ENCODE data around the gene ZNF398.

ZNF398 gene

DNA sequence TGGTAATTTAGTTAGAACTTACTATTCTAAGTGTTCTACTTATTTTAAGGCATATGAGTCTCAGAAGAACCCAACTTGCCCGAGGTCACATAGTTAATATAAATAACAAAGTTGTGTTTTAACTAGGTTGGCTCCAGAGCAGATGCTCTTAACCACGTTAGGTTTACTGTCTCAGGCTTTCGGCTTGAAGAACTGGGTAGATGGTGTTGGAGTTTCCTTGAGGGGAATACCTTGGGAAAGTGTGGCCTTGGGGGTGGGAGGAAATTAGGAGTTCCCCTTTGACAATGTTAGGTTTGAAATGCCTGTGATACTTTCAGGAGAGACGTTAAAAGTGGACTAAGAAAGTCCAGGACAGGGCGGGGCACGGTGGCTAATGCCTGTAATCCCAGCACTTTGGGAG, 9.6 kb downstream of the ZNF398 start:
- no peaks in the 10 kb centered on the region for H3K9me3 ChIP-seq (ENCODE audit: control insufficient read depth, insufficient read depth, low read length)
- H3K4me3 ChIP-seq (ENCODE audit: low read depth, low read length): no peak overlapping the region
- no peaks in the 10 kb centered on the region for H3K27me3 ChIP-seq (ENCODE audit: control insufficient read depth, insufficient read depth, low read length)
- no peaks in the 10 kb centered on the region for H3K4me1 ChIP-seq (ENCODE audit: control insufficient read depth, insufficient read depth, low read length)
- H3K36me3 ChIP-seq (ENCODE audit: control insufficient read depth, insufficient read depth, low read length): peaks cover 43% of the 10 kb centered on the region
- H3K9ac ChIP-seq (ENCODE audit: low read depth, low read length): no peak overlapping the region

DNA sequence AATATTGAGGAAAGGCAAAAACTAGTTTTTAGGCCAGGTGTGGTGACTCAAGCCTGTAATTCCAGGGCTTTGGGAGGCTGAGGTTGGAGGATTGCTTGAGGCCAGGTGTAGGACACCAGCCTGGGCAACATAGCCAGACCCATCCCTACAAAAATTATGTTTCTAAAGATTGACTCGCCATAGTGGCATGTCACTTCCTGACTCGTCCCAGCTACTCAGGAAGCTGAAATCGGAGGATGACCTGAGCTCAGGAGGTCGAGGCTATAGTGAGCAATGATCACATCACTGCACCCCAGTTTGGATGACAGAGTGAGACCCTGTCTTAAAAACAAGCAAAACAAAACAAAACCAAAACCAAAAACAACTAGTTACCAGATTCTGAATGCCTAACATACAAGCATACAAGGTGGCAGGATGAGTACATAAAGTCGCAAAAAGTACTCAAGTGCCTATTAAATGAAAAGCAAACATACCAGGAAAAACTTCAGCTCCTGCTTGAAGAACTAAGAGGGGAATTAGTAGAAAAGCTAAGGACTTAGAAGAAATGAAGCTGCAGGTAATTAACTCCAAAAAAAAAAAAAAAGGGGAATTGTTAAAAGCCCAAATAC, 14.1 kb downstream of the ZNF398 start:
- H3K4me1 ChIP-seq (ENCODE audit: control insufficient read depth, insufficient read depth, low read length): no peaks in the 10 kb centered on the region
- peaks cover 36% of the 10 kb centered on the region for H3K36me3 ChIP-seq (ENCODE audit: control insufficient read depth, insufficient read depth, low read length)

DNA sequence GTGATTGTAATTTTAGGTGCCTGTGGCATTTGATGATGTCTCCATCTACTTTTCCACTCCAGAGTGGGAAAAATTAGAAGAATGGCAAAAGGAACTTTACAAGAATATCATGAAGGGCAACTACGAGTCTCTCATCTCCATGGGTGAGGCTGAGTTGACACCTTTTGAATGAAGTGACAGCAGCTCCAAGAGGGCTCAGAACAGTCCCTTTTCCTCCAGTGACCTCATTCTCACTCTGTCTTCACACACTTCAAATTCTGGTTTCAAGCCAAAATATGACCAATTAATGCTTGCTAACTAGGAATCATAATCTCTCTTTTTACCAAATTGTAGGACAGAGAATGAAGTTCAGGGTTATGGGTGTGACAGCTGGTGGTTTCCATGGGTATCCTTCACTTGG, 18.9 kb downstream of the ZNF398 start:
- Histone ChIP-seq H3K9ac (ENCODE audit: low read depth, low read length) (no peak overlapping the region), H3K27me3 (ENCODE audit: control insufficient read depth, insufficient read depth, low read length) (no peaks in the 10 kb centered on the region), H3K9me3 (ENCODE audit: control insufficient read depth, insufficient read depth, low read length) (no peaks in the 10 kb centered on the region), H3K4me1 (ENCODE audit: control insufficient read depth, insufficient read depth, low read length) (no peaks in the 10 kb centered on the region), H3K36me3 (ENCODE audit: control insufficient read depth, insufficient read depth, low read length) (peaks cover 45% of the 10 kb centered on the region), H3K4me3 (ENCODE audit: low read depth, low read length) (no peak overlapping the region)

More for the DNA sequence above, 14.1 kb downstream of the ZNF398 start:
- Histone ChIP-seq H3K4me3 (ENCODE audit: low read depth, low read length) (no peak overlapping the region), H3K9ac (ENCODE audit: low read depth, low read length) (no peak overlapping the region), H3K27me3 (ENCODE audit: control insufficient read depth, insufficient read depth, low read length) (no peaks in the 10 kb centered on the region), H3K9me3 (ENCODE audit: control insufficient read depth, insufficient read depth, low read length) (no peaks in the 10 kb centered on the region)

DNA sequence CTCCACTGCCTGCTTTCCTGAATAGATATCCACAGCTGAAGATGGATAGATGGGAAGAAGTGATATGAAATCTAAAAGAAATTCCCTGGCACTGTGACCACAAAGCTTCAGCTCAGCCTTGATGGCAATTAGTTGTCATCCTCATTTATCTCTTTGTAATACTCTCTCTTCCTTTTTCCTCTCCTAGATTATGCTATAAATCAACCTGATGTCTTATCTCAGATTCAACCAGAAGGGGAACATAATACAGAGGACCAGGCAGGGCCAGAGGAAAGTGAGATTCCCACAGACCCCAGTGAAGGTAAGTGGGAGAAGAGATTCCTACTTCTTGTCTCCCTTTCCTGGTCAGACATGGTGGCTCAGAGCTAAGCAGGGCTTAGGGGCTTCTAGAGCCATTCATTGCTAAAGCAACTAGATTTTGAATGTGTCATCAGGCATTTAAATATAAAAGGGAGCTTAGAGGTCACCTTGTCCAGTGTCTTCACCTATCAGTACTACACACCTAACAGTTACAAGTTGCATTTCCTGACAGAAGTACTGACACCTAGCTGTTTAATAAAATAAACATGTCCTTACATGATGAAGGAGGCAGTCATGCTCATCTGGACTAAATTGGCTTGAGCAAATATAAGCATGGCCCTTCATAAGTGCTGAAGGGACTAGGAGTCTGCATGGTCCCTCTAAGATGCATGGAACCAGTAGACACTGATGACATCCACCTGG, 19.5 kb downstream of the ZNF398 start:
- no peak overlapping the region for H3K4me3 ChIP-seq (ENCODE audit: low read depth, low read length)
- H3K9me3 ChIP-seq (ENCODE audit: control insufficient read depth, insufficient read depth, low read length): no peaks in the 10 kb centered on the region
- H3K36me3 ChIP-seq (ENCODE audit: control insufficient read depth, insufficient read depth, low read length): peaks cover 44% of the 10 kb centered on the region
- H3K4me1 ChIP-seq (ENCODE audit: control insufficient read depth, insufficient read depth, low read length): no peaks in the 10 kb centered on the region
- no peaks in the 10 kb centered on the region for H3K27me3 ChIP-seq (ENCODE audit: control insufficient read depth, insufficient read depth, low read length)
- H3K9ac ChIP-seq (ENCODE audit: low read depth, low read length): no peak overlapping the region

DNA sequence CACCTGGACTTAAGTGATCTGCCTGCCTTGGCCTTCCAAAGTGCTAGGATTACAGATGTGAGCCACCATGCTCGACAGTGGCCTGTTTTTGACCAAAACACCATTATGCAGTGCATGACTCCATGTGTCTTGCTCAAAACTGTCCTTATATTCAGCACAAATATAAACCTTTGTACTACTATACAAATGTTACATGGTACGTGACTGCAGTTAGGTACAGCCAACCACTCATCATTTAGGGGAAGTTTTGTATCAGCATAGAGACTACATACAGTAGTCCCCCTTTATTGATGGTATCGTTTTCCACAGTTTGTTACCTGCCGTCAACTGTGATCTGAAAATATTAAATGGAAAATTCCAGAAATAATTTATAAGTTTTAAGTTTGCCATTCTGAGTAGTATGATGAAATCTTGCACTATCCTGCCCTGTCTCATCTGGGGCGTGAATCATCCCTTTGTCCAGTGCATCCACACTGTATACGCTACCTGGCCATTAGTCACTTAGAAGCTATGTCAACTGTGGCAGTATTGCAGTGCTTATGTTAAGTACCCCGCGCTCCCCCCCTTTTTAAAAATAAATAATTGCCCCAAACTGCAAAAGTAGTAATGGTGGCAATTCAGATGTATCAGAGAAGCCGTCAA, 24.8 kb downstream of the ZNF398 start:
- Histone ChIP-seq H3K4me1 (ENCODE audit: control insufficient read depth, insufficient read depth, low read length) (no peaks in the 10 kb centered on the region), H3K27me3 (ENCODE audit: control insufficient read depth, insufficient read depth, low read length) (no peaks in the 10 kb centered on the region), H3K9me3 (ENCODE audit: control insufficient read depth, insufficient read depth, low read length) (no peaks in the 10 kb centered on the region), H3K36me3 (ENCODE audit: control insufficient read depth, insufficient read depth, low read length) (peaks cover 53% of the 10 kb centered on the region), H3K9ac (ENCODE audit: low read depth, low read length) (no peak overlapping the region), H3K4me3 (ENCODE audit: low read depth, low read length) (no peak overlapping the region)

DNA sequence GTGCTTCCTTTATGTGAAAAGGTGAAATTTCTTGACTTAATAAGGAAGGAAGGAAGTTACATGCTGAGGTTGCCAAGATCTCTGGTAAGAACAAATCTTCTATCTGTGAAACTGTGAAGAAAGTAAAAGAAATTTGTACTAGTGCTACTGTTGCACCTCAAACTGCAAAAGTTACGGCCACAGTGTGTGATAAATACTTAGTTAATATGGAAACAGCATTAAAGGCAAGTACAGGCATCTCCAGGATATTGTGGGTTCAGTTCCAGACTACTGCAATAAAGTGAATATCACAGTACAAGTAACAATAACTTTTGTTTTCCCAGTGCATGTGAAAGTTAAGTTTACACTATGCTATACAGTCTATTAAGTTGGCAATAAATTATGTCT, 25.3 kb downstream of the ZNF398 start:
- H3K4me3 ChIP-seq (ENCODE audit: low read depth, low read length): no peak overlapping the region
- no peaks in the 10 kb centered on the region for H3K27me3 ChIP-seq (ENCODE audit: control insufficient read depth, insufficient read depth, low read length)
- H3K9me3 ChIP-seq (ENCODE audit: control insufficient read depth, insufficient read depth, low read length): no peaks in the 10 kb centered on the region
- peaks cover 54% of the 10 kb centered on the region for H3K36me3 ChIP-seq (ENCODE audit: control insufficient read depth, insufficient read depth, low read length)
- H3K4me1 ChIP-seq (ENCODE audit: control insufficient read depth, insufficient read depth, low read length): no peaks in the 10 kb centered on the region
- no peak overlapping the region for H3K9ac ChIP-seq (ENCODE audit: low read depth, low read length)

DNA sequence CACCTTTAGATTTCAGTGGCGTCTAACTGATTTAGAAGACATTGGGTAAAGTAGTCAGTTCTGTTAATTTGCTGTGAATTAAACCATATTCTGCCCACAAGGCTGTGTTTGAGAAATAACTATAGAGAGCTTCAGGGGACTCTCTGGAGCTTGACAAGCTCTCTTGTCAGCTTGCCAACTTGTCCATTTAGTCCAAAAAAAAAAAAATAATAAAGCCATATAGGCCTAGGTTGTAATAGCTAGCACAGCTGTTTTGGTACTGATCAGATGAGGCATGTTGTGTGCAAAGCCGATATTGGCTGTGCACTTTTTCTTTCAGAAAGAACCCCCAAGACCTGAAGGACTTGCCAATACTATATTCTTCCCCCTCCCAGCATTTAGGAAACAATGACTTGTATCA, 27.9 kb downstream of the ZNF398 start:
- H3K4me1 ChIP-seq (ENCODE audit: control insufficient read depth, insufficient read depth, low read length): no peaks in the 10 kb centered on the region
- no peak overlapping the region for H3K4me3 ChIP-seq (ENCODE audit: low read depth, low read length)
- H3K27me3 ChIP-seq (ENCODE audit: control insufficient read depth, insufficient read depth, low read length): no peaks in the 10 kb centered on the region
- H3K9me3 ChIP-seq (ENCODE audit: control insufficient read depth, insufficient read depth, low read length): no peaks in the 10 kb centered on the region
- H3K9ac ChIP-seq (ENCODE audit: low read depth, low read length): no peak overlapping the region
- H3K36me3 ChIP-seq (ENCODE audit: control insufficient read depth, insufficient read depth, low read length): peaks cover 59% of the 10 kb centered on the region

DNA sequence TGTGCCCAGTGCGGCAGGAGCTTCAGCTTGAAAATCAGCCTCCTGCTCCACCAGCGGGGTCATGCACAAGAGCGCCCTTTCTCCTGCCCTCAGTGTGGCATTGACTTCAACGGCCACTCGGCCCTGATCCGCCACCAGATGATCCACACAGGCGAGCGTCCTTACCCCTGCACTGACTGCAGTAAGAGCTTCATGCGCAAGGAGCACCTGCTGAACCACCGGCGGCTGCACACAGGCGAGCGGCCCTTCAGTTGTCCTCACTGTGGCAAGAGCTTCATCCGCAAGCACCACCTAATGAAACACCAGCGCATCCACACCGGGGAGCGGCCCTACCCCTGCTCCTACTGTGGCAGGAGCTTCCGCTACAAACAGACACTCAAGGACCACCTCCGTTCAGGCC, 32.0 kb downstream of the ZNF398 start:
- Histone ChIP-seq H3K9me3 (ENCODE audit: control insufficient read depth, insufficient read depth, low read length) (no peaks in the 10 kb centered on the region), H3K27me3 (ENCODE audit: control insufficient read depth, insufficient read depth, low read length) (no peaks in the 10 kb centered on the region), H3K36me3 (ENCODE audit: control insufficient read depth, insufficient read depth, low read length) (peaks cover 45% of the 10 kb centered on the region), H3K4me1 (ENCODE audit: control insufficient read depth, insufficient read depth, low read length) (no peaks in the 10 kb centered on the region), H3K9ac (ENCODE audit: low read depth, low read length) (no peak overlapping the region), H3K4me3 (ENCODE audit: low read depth, low read length) (no peak overlapping the region)

DNA sequence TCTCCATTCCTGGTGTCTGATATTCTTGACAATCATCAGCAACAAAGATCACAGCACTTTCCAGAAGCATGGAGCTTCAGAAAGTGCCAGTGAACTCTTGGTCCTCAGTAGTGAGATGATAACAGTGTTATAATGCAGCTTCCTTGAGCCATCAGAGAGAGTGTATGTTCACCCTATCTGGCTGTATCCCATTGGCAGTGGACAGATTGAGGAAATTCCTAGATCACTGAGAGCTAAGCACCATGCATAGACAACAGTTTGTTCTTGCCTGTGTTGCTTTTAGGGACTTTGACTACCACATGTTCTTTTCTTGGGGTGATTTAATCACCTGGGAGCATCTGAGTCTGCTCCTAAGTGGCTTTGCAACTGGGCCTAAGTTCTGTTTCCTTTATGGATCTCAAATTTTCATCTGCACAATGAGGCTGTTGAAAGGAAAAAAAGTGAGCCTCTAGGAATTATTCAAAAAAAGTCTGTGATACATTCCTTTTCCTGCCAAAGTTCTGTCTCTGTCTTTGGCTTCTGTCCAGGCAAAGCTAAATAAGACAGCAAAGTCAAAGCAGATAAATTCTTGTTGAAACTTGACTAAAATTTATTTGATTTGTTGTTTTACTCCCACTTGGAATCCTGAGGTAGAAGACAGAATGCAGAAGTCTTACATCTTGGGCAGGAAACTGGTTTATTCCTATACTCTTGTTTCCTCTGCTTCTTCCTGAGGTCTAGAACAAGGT, 33.6 kb downstream of the ZNF398 start:
- Histone ChIP-seq H3K9ac (ENCODE audit: low read depth, low read length) (no peak overlapping the region), H3K4me1 (ENCODE audit: control insufficient read depth, insufficient read depth, low read length) (no peaks in the 10 kb centered on the region), H3K4me3 (ENCODE audit: low read depth, low read length) (no peak overlapping the region), H3K9me3 (ENCODE audit: control insufficient read depth, insufficient read depth, low read length) (no peaks in the 10 kb centered on the region), H3K36me3 (ENCODE audit: control insufficient read depth, insufficient read depth, low read length) (peaks cover 34% of the 10 kb centered on the region), H3K27me3 (ENCODE audit: control insufficient read depth, insufficient read depth, low read length) (no peaks in the 10 kb centered on the region)

DNA sequence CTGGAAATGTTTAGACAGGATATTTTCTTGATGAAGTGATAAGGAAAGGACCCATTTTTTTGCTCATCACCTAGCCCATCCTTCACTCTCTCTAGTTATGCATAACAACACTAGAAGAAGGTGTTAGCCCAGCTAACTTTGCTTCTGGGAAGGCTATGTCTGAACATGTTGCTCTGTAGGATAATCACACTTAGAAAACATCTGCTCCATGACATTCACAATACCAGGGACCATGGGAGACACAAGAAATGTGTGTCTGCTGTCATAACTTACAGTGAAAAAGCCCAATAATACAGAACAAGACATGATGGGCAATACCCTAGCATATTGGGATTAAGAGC, 34.2 kb downstream of the ZNF398 start:
- no peaks in the 10 kb centered on the region for H3K9me3 ChIP-seq (ENCODE audit: control insufficient read depth, insufficient read depth, low read length)
- peaks cover 31% of the 10 kb centered on the region for H3K36me3 ChIP-seq (ENCODE audit: control insufficient read depth, insufficient read depth, low read length)
- H3K9ac ChIP-seq (ENCODE audit: low read depth, low read length): no peak overlapping the region
- no peak overlapping the region for H3K4me3 ChIP-seq (ENCODE audit: low read depth, low read length)
- H3K27me3 ChIP-seq (ENCODE audit: control insufficient read depth, insufficient read depth, low read length): no peaks in the 10 kb centered on the region
- H3K4me1 ChIP-seq (ENCODE audit: control insufficient read depth, insufficient read depth, low read length): no peaks in the 10 kb centered on the region

DNA sequence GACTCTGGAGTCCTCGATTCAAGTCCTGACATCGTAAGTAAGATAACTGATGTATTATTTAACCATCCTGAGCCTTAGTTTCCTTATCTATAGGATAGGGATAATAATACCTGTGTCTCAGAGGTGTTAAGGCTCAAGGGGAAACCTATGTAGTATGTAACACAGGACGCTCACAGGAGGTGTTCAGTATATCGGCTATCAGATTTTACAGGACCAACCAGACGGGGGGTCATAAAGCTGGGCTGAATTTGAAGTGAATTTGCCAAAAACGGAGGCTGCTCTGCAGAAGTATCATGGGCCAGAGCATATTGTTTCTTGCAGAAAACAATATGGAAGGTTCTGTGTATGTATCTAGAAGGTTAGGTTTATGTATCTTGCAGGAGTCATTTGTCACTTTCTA, 37.0 kb downstream of the ZNF398 start:
- Histone ChIP-seq H3K36me3 (ENCODE audit: control insufficient read depth, insufficient read depth, low read length) (peaks cover 7% of the 10 kb centered on the region), H3K9ac (ENCODE audit: low read depth, low read length) (no peak overlapping the region), H3K4me3 (ENCODE audit: low read depth, low read length) (no peak overlapping the region), H3K9me3 (ENCODE audit: control insufficient read depth, insufficient read depth, low read length) (no peaks in the 10 kb centered on the region), H3K4me1 (ENCODE audit: control insufficient read depth, insufficient read depth, low read length) (no peaks in the 10 kb centered on the region), H3K27me3 (ENCODE audit: control insufficient read depth, insufficient read depth, low read length) (no peaks in the 10 kb centered on the region)

Measured in iPS-15b (cell line).